ENCODE measurements around the gene IRF2BP1.

- TF ChIP-seq, protein P1, sequence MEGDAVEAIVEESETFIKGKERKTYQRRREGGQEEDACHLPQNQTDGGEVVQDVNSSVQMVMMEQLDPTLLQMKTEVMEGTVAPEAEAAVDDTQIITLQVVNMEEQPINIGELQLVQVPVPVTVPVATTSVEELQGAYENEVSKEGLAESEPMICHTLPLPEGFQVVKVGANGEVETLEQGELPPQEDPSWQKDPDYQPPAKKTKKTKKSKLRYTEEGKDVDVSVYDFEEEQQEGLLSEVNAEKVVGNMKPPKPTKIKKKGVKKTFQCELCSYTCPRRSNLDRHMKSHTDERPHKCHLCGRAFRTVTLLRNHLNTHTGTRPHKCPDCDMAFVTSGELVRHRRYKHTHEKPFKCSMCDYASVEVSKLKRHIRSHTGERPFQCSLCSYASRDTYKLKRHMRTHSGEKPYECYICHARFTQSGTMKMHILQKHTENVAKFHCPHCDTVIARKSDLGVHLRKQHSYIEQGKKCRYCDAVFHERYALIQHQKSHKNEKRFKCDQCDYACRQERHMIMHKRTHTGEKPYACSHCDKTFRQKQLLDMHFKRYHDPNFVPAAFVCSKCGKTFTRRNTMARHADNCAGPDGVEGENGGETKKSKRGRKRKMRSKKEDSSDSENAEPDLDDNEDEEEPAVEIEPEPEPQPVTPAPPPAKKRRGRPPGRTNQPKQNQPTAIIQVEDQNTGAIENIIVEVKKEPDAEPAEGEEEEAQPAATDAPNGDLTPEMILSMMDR (IDR thresholded peaks at IDR 0.05; ENCODE audit: insufficient read depth, low read depth, low read length) = no peak
- no peak for TF ChIP-seq EZH2 (IDR thresholded peaks at IDR 0.05; ENCODE audit: insufficient read depth, low read length)
These were observed 12.6 kb downstream of the IRF2BP1 start for GRCh38 chr19:45873219-45873772.

Measured in astrocyte (in vitro differentiated cells and primary cell).